HG02938 (cell line): ENCODE results near the gene COL4A6.

Experiments
- ATAC-seq: cut with Tn5 transposase; IDR thresholded peaks from one replicate; pipeline ENCODE4 v1.9.1; 2021; ENCODE audit warnings: mild to moderate bottlenecking, moderate library complexity; ENCODE audit not compliant: unreplicated experiment

The COL4A6 gene

GRCh38 chrX:108341947-108342346 is 96.3 kb downstream of the COL4A6 start:
- ATAC-seq, result no peak

GRCh38 chrX:108332281-108332680 is 105.9 kb downstream of the COL4A6 start:
- no peak for ATAC-seq

GRCh38 chrX:108331126-108331909 is 106.9 kb downstream of the COL4A6 start:
- ATAC-seq, result no peak

GRCh38 chrX:108323751-108324150 is 114.5 kb downstream of the COL4A6 start:
- ATAC-seq, result no peak

GRCh38 chrX:108322234-108322633 is 116.0 kb downstream of the COL4A6 start:
- ATAC-seq, result no peak

- no peak for ATAC-seq
Measured at GRCh38 chrX:108316456-108316855, 121.8 kb downstream of the COL4A6 start.

- no peak for ATAC-seq
Measured at GRCh38 chrX:108313669-108314068, 124.6 kb downstream of the COL4A6 start.

GRCh38 chrX:108312957-108313356 is 125.3 kb downstream of the COL4A6 start:
- ATAC-seq, result no peak

- no peak for ATAC-seq
Measured at GRCh38 chrX:108312011-108312410, 126.2 kb downstream of the COL4A6 start.

- ATAC-seq, result no peak
Measured at GRCh38 chrX:108310506-108310905, 127.7 kb downstream of the COL4A6 start.

GRCh38 chrX:108309144-108309543 is 129.1 kb downstream of the COL4A6 start:
- no peak for ATAC-seq

- no peak for ATAC-seq
Measured at GRCh38 chrX:108307132-108308085, 130.8 kb downstream of the COL4A6 start.

GRCh38 chrX:108306086-108306485 is 132.1 kb downstream of the COL4A6 start:
- no peak for ATAC-seq

GRCh38 chrX:108304757-108305156 is 133.5 kb downstream of the COL4A6 start:
- no peak for ATAC-seq

GRCh38 chrX:108304210-108304609 is 134.0 kb downstream of the COL4A6 start:
- no peak for ATAC-seq

- no peak for ATAC-seq
Measured at GRCh38 chrX:108303682-108304081, 134.5 kb downstream of the COL4A6 start.

GRCh38 chrX:108299704-108300103 is 138.5 kb downstream of the COL4A6 start:
- no peak for ATAC-seq

- ATAC-seq, result peak; percentile 78
Measured at GRCh38 chrX:108299101-108299591, 139.1 kb downstream of the COL4A6 start.

- ATAC-seq, result no peak
Measured at GRCh38 chrX:108298165-108298602, 140.0 kb downstream of the COL4A6 start.

- ATAC-seq, result no peak
Measured at GRCh38 chrX:108297290-108297689, 140.9 kb downstream of the COL4A6 start.

GRCh38 chrX:108292053-108292452 is 146.2 kb downstream of the COL4A6 start:
- ATAC-seq, result no peak

GRCh38 chrX:108285918-108286317 is 152.3 kb downstream of the COL4A6 start:
- ATAC-seq, result no peak
